OCI-M2 (cell line): ENCODE results near the gene SERPINA5.

Source experiments
- DNase-seq: peaks from one replicate; lab custom pipeline; 2025; ENCODE audit not compliant: unreplicated experiment; lab: John Stamatoyannopoulos, UW

Gene SERPINA5

DNA sequence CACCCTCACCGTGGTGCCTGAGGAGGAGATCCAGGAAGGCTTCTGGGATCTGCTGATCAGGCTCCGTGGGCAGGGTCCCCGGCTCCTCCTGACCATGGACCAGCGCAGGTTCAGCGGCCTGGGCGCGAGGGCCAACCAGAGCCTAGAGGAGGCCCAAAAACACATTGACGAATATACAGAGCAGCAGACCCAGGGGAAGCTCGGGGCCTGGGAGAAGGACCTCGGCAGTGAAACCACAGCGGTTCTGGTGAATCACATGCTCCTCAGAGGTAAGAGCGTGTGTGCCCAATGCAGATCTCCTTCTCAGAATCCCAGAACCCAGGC is 60.4 kb downstream of the SERPINA5 start:
- DNase-seq = no peak
